Placental epithelial cell (primary cell): ENCODE data around the gene ZNF33A. TPM values are rescaled to one million over a fixed set of nuclear protein-coding genes. Genes with fewer than 3 reads are reported as not detected.

Experiments used
- small RNA-seq: library from RNA; depleted of rRNA; stranded (forward); fragments of <200 nt; gene quantifications from one replicate; pipeline ENCODE3, GENCODE V24; 2012
- total RNA-seq: library from RNA; depleted of rRNA; stranded (reverse); fragments of >200 nt; gene quantifications from 2 replicates; pipeline ENCODE4 v1.2.3, GENCODE V29; 2012

Gene ZNF33A
- 23.9 and 24.6 TPM in 2 replicates for total RNA-seq

DNA sequence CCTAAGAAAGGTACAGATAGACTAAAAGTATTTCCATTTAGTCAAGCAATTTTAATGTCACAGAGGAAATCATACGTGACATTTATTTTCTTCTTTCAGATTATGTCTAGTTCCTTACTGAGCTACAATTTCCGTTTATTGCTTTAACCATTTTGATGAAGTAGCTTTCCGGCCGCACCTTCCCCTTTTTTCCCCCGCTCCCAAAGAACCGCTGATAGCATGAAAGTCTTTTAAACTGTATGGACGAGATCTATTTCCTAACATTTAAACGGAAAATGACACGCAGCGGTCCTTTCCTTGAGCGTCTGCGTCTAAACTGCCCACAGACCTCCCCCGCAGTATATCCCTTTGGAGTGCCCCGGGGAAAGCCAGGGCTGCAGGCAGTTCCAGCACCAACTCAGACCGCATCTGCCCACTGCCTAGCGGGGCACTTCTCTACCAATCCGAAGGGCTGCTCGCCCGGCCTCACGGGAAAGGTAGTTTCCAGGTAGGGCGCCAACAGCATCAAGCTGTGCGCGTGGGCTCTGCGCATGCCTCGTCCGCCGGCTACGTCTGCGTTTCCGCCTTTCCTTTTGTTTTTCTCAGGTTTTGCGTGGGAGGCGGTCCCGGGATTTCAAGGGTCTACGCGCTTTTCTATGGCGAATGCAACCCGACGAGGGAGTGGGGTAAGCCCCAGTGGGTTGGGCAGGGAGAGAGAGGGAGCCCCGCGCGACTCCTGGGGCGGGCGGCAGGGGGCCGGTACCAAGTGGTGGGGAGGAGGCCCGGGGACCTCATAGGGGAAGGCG is at the start of gene ZNF33A:
TSS of gene ZNF33A (plus strand) at position 557 of the 785 bp plus-strand sequence. CDS start 1,667 bp downstream, outside the sequence.

GRCh38 chr10:37976091-37976879 is 34.2 kb upstream of the ZNF33A start, which contains the start of gene ZNF25:
TSS of gene ZNF25 (minus strand) at chr10:37976647. CDS start at chr10:37971722, 4,925 bp downstream.

GRCh38 chr10:38094158-38094926 is 83.9 kb downstream of the ZNF33A start, which contains the start of gene ZNF37A:
TSS of gene ZNF37A (plus strand) at chr10:38094337. CDS start at chr10:38096618, 2,281 bp downstream.

Small RNA genes lying within 50 kb of the gene (small RNA-seq; reads per million reads assigned to genes)
- not detected for gene AL161931.1
- gene FXYD6P2: not detected
- gene RF00019: not detected
- gene RNU6-795P: not detected

Other genes starting within 250 kb of the ZNF33A start
- 5.7 and 13.7 TPM in 2 replicates for gene ZNF248, start 153.1 kb upstream of the ZNF33A start, total RNA-seq
- 2.7 and 3.5 TPM in 2 replicates for gene ZNF25, start 34.0 kb upstream of the ZNF33A start, total RNA-seq
- gene ZNF37A, start 83.7 kb downstream of the ZNF33A start, total RNA-seq: 7.5 TPM in 2 replicates